Stimulated activated CD4-positive, alpha-beta T cell treated with anti-CD3 and anti-CD28 coated beads, Interleukin-12 subunit alpha, Interleukin-12 subunit beta, amount 100 ng/mL, for 4 hours (primary cell): ENCODE results near the gene YIPF2.

Experiments
- DNase-seq: peaks from one replicate; pipeline ENCODE4 v3.0.0-alpha.2; 2020

Gene YIPF2

GRCh38 chr19:10936661-10937084, 8.2 kb upstream of the YIPF2 start:
- no peak for DNase-seq

- no peak for DNase-seq
Measured at GRCh38 chr19:10935371-10936059, 7.1 kb upstream of the YIPF2 start.

GRCh38 chr19:10929402-10929794, 959 bp upstream of the YIPF2 start:
- DNase-seq, result no peak

- no peak for DNase-seq
Measured at GRCh38 chr19:10927730-10928562, 493 bp downstream of the YIPF2 start.

- no peak for DNase-seq
Measured at GRCh38 chr19:10924597-10924996, 3.8 kb downstream of the YIPF2 start.

- no peak for DNase-seq
Measured at GRCh38 chr19:10923260-10924112, 5.0 kb downstream of the YIPF2 start.

GRCh38 chr19:10922638-10923014, 5.8 kb downstream of the YIPF2 start:
- no peak for DNase-seq

- no peak for DNase-seq
Measured at GRCh38 chr19:10921910-10922637, 6.4 kb downstream of the YIPF2 start.

GRCh38 chr19:10921199-10921909, 7.1 kb downstream of the YIPF2 start:
- DNase-seq, result no peak

GRCh38 chr19:10920781-10921180, 7.7 kb downstream of the YIPF2 start:
- DNase-seq, result no peak

- DNase-seq, result no peak
Measured at GRCh38 chr19:10920288-10920655, 8.2 kb downstream of the YIPF2 start.

- DNase-seq, result no peak
Measured at GRCh38 chr19:10919352-10920287, 8.8 kb downstream of the YIPF2 start.

- no peak for DNase-seq
Measured at GRCh38 chr19:10918359-10918758, 10.1 kb downstream of the YIPF2 start.

GRCh38 chr19:10916602-10917001, 11.8 kb downstream of the YIPF2 start:
- no peak for DNase-seq

- DNase-seq, result no peak
Measured at GRCh38 chr19:10915130-10916091, 13.0 kb downstream of the YIPF2 start.

GRCh38 chr19:10913716-10914340, 14.6 kb downstream of the YIPF2 start:
- no peak for DNase-seq

- DNase-seq, result no peak
Measured at GRCh38 chr19:10912619-10913018, 15.8 kb downstream of the YIPF2 start.

- DNase-seq, result no peak
Measured at GRCh38 chr19:10911579-10912363, 16.7 kb downstream of the YIPF2 start.
